Natural killer cell (primary cell): ENCODE results near the gene TBC1D17. TPM values are rescaled to one million over a fixed set of nuclear protein-coding genes. Genes with fewer than 3 reads are reported as not detected.
A peak's percentile ranks its signal among the peaks of the same experiment; 100 is the strongest.

Experiments
- ATAC-seq, 3 donors: fragments of 150-1000 bp in 2 of 3; fragments of 200-7000 bp in 1 of 3; cut with Tn5 transposase; 1 replicate in 1 of 3; 2 replicates in 2 of 3; pipeline ENCODE4 v1.10.0; 2021; ENCODE audit warnings: mild to moderate bottlenecking in 2 of 3, moderate library complexity in 2 of 3
- DNase-seq, 2 donors: peaks; one replicate each; pipeline versions ENCODE4 v3.0.0 to v3.0.0-alpha.2; 2013 to 2021; ENCODE audit warnings: mixed read lengths in 1 of 2
- H3K27ac ChIP-seq: one replicate; pipeline ENCODE4 v1.5.1; 2013; ENCODE audit warnings: mild to moderate bottlenecking, low read length
- H3K27me3 ChIP-seq: one replicate; pipeline ENCODE4 v1.6.1; 2013; ENCODE audit warnings: low read length; ENCODE audit not compliant: control insufficient read depth, insufficient read depth
- H3K36me3 ChIP-seq: one replicate; pipeline ENCODE4 v1.6.1; 2013; ENCODE audit warnings: low read length; ENCODE audit not compliant: control insufficient read depth, insufficient read depth
- H3K4me1 ChIP-seq: one replicate; pipeline ENCODE4 v1.6.1; 2013; ENCODE audit warnings: low read length; ENCODE audit not compliant: control insufficient read depth, insufficient read depth
- H3K4me3 ChIP-seq: one replicate; pipeline ENCODE4 v1.5.1; 2013; ENCODE audit warnings: low read length
- H3K9me3 ChIP-seq: one replicate; pipeline ENCODE4 v1.6.1; 2013; ENCODE audit warnings: low read length; ENCODE audit not compliant: control insufficient read depth, insufficient read depth
- H3K27ac Mint-ChIP-seq, 2 donors: one replicate each; pipeline ENCODE4 v1.8.0; 2022; ENCODE audit warnings: mild to moderate bottlenecking in 2 of 2, mixed read lengths in 2 of 2, moderate library complexity in 1 of 2
- H3K27me3 Mint-ChIP-seq, 2 donors: one replicate each; pipeline ENCODE4 v1.8.0; 2022; ENCODE audit warnings: low read depth in 2 of 2, mixed read lengths in 2 of 2
- H3K36me3 Mint-ChIP-seq: one replicate; pipeline ENCODE4 v1.8.0; 2022; ENCODE audit warnings: mixed read lengths
- H3K4me1 Mint-ChIP-seq, 2 donors: one replicate each; pipeline ENCODE4 v1.8.0; 2022; ENCODE audit warnings: mixed read lengths in 2 of 2
- H3K4me3 Mint-ChIP-seq: one replicate; pipeline ENCODE4 v1.8.0; 2022; ENCODE audit warnings: mild to moderate bottlenecking, moderate library complexity, mixed read lengths
- H3K9me3 Mint-ChIP-seq, 2 donors: one replicate each; pipeline ENCODE4 v1.8.0; 2022; ENCODE audit warnings: mixed read lengths in 2 of 2
- WGBS: methylation state at CpG from one replicate; pipeline ENCODE4 v1.1.7; 2013; ENCODE audit warnings: missing lambda C conversion rate; ENCODE audit not compliant: insufficient coverage; 5-methylcytosine and 5-hydroxymethylcytosine counted together
- intact Hi-C: fragments of 100-400 bp; cut with micrococcal nuclease; formaldehyde crosslinking; loops from one replicate; pipeline ENCODE4 v1.14.2; 2022
- total RNA-seq, 4 donors: library from RNA; stranded (reverse); fragments of 120-200 nt in 1 of 4; gene quantifications; one replicate each; pipeline versions ENCODE4 v1.2.3 to v1.2.4, GENCODE V29; 2013 to 2022
- TF ChIP-seq, protein P1 (sequence below): fragments of 200-600 bp; IDR thresholded peaks from one replicate; pipeline ENCODE4 v1.8.0; 2022; ENCODE audit warnings: antibody characterized with exemption

Gene TBC1D17
- total RNA-seq, 3 donors from 2014 or later (not counting 1 experiment from before 2014, with no cell fraction given) = 45.8 to 59.7 (median 54.4) TPM

GRCh38 chr19:49849433-49850220, 27.9 kb upstream of the TBC1D17 start:
- no peak for ATAC-seq
- Histone ChIP-seq H3K27ac (no peak overlapping the region), H3K36me3 (no peaks in the 10 kb centered on the region), H3K9me3 (no peaks in the 10 kb centered on the region), H3K4me3 (no peak overlapping the region), H3K27me3 (no peaks in the 10 kb centered on the region), H3K4me1 (peaks cover 31% of the 10 kb centered on the region)
- H3K27me3 Mint-ChIP-seq = no peaks in the 10 kb centered on the region
- no peaks in the 10 kb centered on the region for H3K36me3 Mint-ChIP-seq
- H3K9me3 Mint-ChIP-seq = no peaks in the 10 kb centered on the region
- H3K27ac Mint-ChIP-seq = peak overlapping the region; percentile 86 to 95
- TF ChIP-seq, protein P1, sequence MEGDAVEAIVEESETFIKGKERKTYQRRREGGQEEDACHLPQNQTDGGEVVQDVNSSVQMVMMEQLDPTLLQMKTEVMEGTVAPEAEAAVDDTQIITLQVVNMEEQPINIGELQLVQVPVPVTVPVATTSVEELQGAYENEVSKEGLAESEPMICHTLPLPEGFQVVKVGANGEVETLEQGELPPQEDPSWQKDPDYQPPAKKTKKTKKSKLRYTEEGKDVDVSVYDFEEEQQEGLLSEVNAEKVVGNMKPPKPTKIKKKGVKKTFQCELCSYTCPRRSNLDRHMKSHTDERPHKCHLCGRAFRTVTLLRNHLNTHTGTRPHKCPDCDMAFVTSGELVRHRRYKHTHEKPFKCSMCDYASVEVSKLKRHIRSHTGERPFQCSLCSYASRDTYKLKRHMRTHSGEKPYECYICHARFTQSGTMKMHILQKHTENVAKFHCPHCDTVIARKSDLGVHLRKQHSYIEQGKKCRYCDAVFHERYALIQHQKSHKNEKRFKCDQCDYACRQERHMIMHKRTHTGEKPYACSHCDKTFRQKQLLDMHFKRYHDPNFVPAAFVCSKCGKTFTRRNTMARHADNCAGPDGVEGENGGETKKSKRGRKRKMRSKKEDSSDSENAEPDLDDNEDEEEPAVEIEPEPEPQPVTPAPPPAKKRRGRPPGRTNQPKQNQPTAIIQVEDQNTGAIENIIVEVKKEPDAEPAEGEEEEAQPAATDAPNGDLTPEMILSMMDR = no peak
- intact Hi-C loops = loop anchor here (1.0 to 2.0 kb wide), 2 partner anchors 31 to 83 kb away; partner anchors contain the start of gene MED25
- H3K4me3 Mint-ChIP-seq = peak overlapping the region; percentile 93
- DNase-seq = peak in 1 of 2 donors; percentile 23
- WGBS = 92% methylated on average over 15 of the region's 15 CpGs
- peaks cover 30 to 33% of the 10 kb centered on the region in 2 donors for H3K4me1 Mint-ChIP-seq

DNA sequence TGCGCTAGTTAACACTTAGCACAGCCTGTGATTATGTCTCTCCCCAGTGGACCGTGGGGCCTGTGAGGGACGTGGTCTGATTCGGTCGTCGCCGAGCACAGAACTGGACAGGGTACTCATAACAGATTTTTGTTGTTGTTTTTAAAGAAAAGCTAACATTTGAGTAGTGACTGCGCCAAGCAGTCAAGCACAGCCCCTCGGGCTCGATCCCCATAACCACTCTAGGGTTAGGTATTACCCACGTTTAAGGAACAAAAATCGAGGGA, 27.3 kb upstream of the TBC1D17 start:
- TF ChIP-seq, protein P1 = no peak
- Mint-ChIP-seq H3K9me3 (no peaks in the 10 kb centered on the region), H3K36me3 (no peaks in the 10 kb centered on the region), H3K4me3 (peak overlapping the region; percentile 93), H3K27ac (peak overlapping the region; percentile 86 to 95), H3K4me1 (peaks cover 30 to 33% of the 10 kb centered on the region in 2 donors), H3K27me3 (no peaks in the 10 kb centered on the region)
- no peak for ATAC-seq
- H3K4me1 ChIP-seq = peaks cover 31% of the 10 kb centered on the region
- no peaks in the 10 kb centered on the region for H3K9me3 ChIP-seq
- 63% methylated on average over 12 of the region's 12 CpGs for WGBS
- no peaks in the 10 kb centered on the region for H3K27me3 ChIP-seq
- DNase-seq = no peak
- peak overlapping the region; percentile 94 for H3K27ac ChIP-seq
- intact Hi-C loops = loop anchor here (1.0 to 2.0 kb wide), 2 partner anchors 31 to 84 kb away; partner anchors contain the start of gene MED25
- H3K4me3 ChIP-seq = peak overlapping the region; percentile 77
- peaks cover 3% of the 10 kb centered on the region for H3K36me3 ChIP-seq

DNA sequence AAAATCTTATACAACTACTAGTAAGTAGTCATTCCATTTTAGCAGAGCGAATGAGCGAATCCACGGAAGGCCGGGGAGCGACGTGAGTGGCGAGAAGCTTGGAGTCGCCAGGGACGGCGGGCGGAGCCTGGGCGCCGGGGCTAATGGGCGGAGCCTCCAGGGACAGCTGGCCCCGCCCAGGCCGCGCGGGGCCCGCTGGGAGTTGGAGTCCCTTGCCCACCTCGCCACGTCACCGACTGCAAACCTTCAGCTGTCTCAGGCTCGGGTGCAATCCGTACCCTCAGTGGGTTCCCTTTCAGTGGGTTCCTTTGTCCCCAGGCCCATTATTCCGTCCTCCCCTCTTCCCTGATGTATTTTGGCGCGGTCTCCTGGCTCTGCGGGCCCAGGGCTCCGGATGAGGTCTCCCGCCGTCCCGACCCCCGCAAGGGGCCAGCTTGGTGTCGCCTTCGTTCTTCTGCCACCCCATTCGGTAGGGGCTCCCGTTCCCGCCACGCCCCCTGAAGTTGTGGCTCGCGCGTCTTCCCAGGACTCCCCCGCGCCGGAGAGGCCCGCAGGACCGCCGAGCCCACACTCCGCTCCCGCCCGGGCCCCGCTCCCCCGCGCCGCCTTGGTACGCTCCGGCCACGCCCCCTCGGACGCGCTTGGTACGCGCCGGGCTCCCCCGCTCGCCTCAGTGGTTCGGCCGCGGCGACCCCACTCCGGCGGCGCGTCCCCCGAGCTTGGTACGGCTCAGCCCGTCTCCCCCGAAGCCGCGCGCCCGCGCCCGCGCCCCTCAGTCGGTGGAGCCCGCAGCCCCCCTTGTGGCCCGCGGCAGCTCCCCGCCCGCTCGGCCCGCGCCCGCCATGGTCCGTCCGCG, 26.8 kb upstream of the TBC1D17 start, which contains the start of gene PTOV1:
TSS of gene PTOV1 (plus strand) at position 673 of the 856 bp plus-strand sequence.
- H3K36me3 Mint-ChIP-seq = no peaks in the 10 kb centered on the region
- ATAC-seq (peak; percentile 90 to 96 (median 91)), DNase-seq (peak; percentile 92 to 95)
- TF ChIP-seq, protein P1 = no peak
- peak within 1 kb of the TSS; percentile 93 for H3K4me3 Mint-ChIP-seq
- WGBS = 2% methylated on average over 98 of the region's 98 CpGs
- Histone ChIP-seq H3K36me3 (peaks cover 3% of the 10 kb centered on the region), H3K27me3 (no peaks in the 10 kb centered on the region), H3K4me3 (peak within 1 kb of the TSS; percentile 77), H3K27ac (peak within 1 kb of the TSS; percentile 94), H3K4me1 (peaks cover 31% of the 10 kb centered on the region), H3K9me3 (no peaks in the 10 kb centered on the region)
- no peaks in the 10 kb centered on the region for H3K27me3 Mint-ChIP-seq
- no peaks in the 10 kb centered on the region for H3K9me3 Mint-ChIP-seq
- peak within 1 kb of the TSS; percentile 86 to 95 for H3K27ac Mint-ChIP-seq
- intact Hi-C loops = loop anchor here (1.0 to 2.0 kb wide), 2 partner anchors 32 to 84 kb away; partner anchors contain the start of gene MED25
- peaks cover 30 to 33% of the 10 kb centered on the region in 2 donors for H3K4me1 Mint-ChIP-seq
